Sigmoid colon (tissue), 4 donors: ENCODE data around the gene STEAP1B.

Source experiments
- CTCF ChIP-seq, 4 experiments: fragments of 450-650 bp in 3 of 4; fragments of 200-600 bp in 1 of 4; IDR thresholded peaks; one replicate each; pipeline ENCODE4 v1.5.1; 2016 to 2019; ENCODE audit warnings: antibody characterized with exemption in 4 of 4, mild to moderate bottlenecking in 3 of 4, moderate library complexity in 2 of 4
- EP300 ChIP-seq, 4 donors: sonication (generic); formaldehyde crosslinking; IDR thresholded peaks; one replicate each; pipeline ENCODE4 v1.6.1; 2017; ENCODE audit warnings: antibody characterized with exemption in 4 of 4
- POLR2A ChIP-seq, 2 donors: fragments of 450-650 bp; IDR thresholded peaks; one replicate each; pipeline ENCODE4 v1.6.1; 2016; ENCODE audit warnings: antibody characterized with exemption in 2 of 2, mild to moderate bottlenecking in 2 of 2, moderate library complexity in 2 of 2

GRCh38 chr7:22387583-22387982 is 112.4 kb downstream of the STEAP1B start:
- TF ChIP-seq CTCF (IDR thresholded peaks at IDR 0.05) (no peak), POLR2A (IDR thresholded peaks at IDR 0.05) (no peak), EP300 (IDR thresholded peaks at IDR 0.05) (no peak)
